Breast epithelium (tissue), 3 donors: ENCODE data around the gene ADAT3.

Source experiments
- POLR2A ChIP-seq: fragments of 450-650 bp; IDR thresholded peaks from one replicate; pipeline ENCODE4 v1.6.1; 2016; ENCODE audit warnings: antibody characterized with exemption, mild to moderate bottlenecking, moderate library complexity
- TF ChIP-seq, protein P1 (sequence below), 3 donors: fragments of 450-650 bp; IDR thresholded peaks; one replicate each; pipeline ENCODE4 v1.5.1; 2016 to 2017; ENCODE audit warnings: antibody characterized with exemption in 3 of 3, mild to moderate bottlenecking in 3 of 3, moderate library complexity in 3 of 3

DNA sequence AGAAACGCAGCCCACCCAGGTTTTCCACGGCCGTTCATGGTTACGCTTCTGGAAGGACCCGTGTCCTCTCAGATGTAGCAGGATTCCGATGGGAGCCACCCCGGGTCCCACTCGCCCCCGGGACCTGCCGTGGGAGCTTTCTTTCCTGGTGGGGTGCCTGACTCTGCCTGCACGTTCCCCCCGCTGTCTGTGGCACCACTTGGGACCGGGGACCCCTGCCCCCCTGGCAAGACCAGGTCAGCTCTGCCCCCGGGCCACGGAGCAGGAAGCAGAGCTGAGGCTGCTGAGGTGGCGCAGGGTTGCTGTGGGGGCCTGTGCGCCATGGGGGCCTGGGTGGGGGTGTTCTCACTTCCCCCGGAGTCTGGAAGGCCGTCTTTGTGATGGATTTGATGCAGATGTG, 47.8 kb downstream of the ADAT3 start:
- no peak for TF ChIP-seq POLR2A
- TF ChIP-seq, protein P1, sequence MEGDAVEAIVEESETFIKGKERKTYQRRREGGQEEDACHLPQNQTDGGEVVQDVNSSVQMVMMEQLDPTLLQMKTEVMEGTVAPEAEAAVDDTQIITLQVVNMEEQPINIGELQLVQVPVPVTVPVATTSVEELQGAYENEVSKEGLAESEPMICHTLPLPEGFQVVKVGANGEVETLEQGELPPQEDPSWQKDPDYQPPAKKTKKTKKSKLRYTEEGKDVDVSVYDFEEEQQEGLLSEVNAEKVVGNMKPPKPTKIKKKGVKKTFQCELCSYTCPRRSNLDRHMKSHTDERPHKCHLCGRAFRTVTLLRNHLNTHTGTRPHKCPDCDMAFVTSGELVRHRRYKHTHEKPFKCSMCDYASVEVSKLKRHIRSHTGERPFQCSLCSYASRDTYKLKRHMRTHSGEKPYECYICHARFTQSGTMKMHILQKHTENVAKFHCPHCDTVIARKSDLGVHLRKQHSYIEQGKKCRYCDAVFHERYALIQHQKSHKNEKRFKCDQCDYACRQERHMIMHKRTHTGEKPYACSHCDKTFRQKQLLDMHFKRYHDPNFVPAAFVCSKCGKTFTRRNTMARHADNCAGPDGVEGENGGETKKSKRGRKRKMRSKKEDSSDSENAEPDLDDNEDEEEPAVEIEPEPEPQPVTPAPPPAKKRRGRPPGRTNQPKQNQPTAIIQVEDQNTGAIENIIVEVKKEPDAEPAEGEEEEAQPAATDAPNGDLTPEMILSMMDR (IDR thresholded peaks at IDR 0.05), result no peak
